ENCODE data around the gene CNTNAP1. TPM values are rescaled to one million over a fixed set of nuclear protein-coding genes. Genes with fewer than 3 reads are reported as not detected.

Gene CNTNAP1
- total RNA-seq (2011; cell fraction: chromatin; rRNA removed; ENCODE audit: low replicate concordance): 14.6 and 22.8 TPM in 2 replicates
- total RNA-seq (2011; cell fraction: nucleolus; rRNA removed): 8.8 and 9.7 TPM in 2 replicates
- 7.5 and 8.7 TPM in 2 replicates for total RNA-seq (2011; cell fraction: nucleoplasm; rRNA removed)
- total RNA-seq (2014; rRNA removed): 0.14 and 0.41 TPM in 2 replicates
- total RNA-seq (2014; rRNA removed; fragmentation: Illumina TruSeq; extraction: Trizol): 0.29 and 0.33 TPM in 2 replicates
- 0.38 and 0.62 TPM in 2 replicates for total RNA-seq (2015; rRNA removed; fragmentation: Illumina TruSeq; extraction: Trizol)
- 1.5 and 1.8 TPM in 2 replicates for total RNA-seq (2021)
- polyA plus RNA-seq (2011; rRNA removed): 1.0 and 2.8 TPM in 2 replicates
- polyA plus RNA-seq (2011; cell fraction: cytosol; rRNA removed): 1.3 and 2.0 TPM in 2 replicates
- 17.0 and 22.4 TPM in 2 replicates for polyA plus RNA-seq (2011; cell fraction: nucleus; rRNA removed)
- 1.5 and 4.8 TPM in 2 replicates for polyA plus RNA-seq (2012)
- polyA plus RNA-seq (2014; fragmentation: Illumina TruSeq; extraction: Trizol): 0.89 and 1.4 TPM in 2 replicates
- under 1 TPM; 0.10 to 0.17 TPM for polyA plus RNA-seq (2014; fragmentation: Nextera tagmentation; extraction: Ambion mirVana)
- 1.6 and 1.8 TPM in 2 replicates for polyA plus RNA-seq (2014; rRNA removed)
- 0.35 and 0.45 TPM in 2 replicates for polyA minus RNA-seq (2011; rRNA and poly(A)+ RNA removed)
- 0.19 and 0.36 TPM in 2 replicates for polyA minus RNA-seq (2011; cell fraction: cytosol; rRNA and poly(A)+ RNA removed)
- polyA minus RNA-seq (2011; cell fraction: nucleus; rRNA and poly(A)+ RNA removed): 1.8 and 3.6 TPM in 2 replicates
- percentile 38 among the genes with signal in this experiment for Bru-seq, nascent RNA
- BruChase-seq, experiment 1, labeled RNA remaining after a 2-hour chase: percentile 28 among the genes with signal in this experiment
- BruChase-seq, experiment 2, labeled RNA remaining after a 6-hour chase: percentile 42 among the genes with signal in this experiment
- long read RNA-seq, experiment 1, partial matches to known transcripts: 0 of 1 reads
- long read RNA-seq, experiment 1, other reads (novel, unspliced or antisense): 1 of 1 reads
- long read RNA-seq, experiment 2: 0 reads
- long read RNA-seq, experiment 3: 0 reads

GRCh38 chr17:42681976-42682721, at the start of gene CNTNAP1:
Gene CNTNAP1 (plus strand): TSS chr17:42682531. CDS start chr17:42682830, 299 bp downstream.
- intact Hi-C loops (cut with micrococcal nuclease): no loop called here
- no TSS peak for BruUV-seq (replicated peaks)
- DNase-seq (ENCODE audit: extremely low read depth in 1 of 4, low spot score in 3 of 4) (peak in 1 of 4 experiments; percentile 34), ATAC-seq (no peak), FAIRE-seq (no peak)
- Histone ChIP-seq H3K9ac (ENCODE audit: insufficient read depth in 1 of 2, low read depth in 2 of 2, low read length in 2 of 2) (peak within 1 kb of the TSS; percentile 46 to 57; a peak in 3 of 4 replicates), H3K27me3 (ENCODE audit: control insufficient read depth in 2 of 2, insufficient read depth in 2 of 2, low read length in 2 of 2) (no peaks in the 10 kb centered on the region), H4K20me1 (replicated peaks; ENCODE audit: control insufficient read depth, insufficient read depth, low read length) (no peaks in the 10 kb centered on the region), H3K9me1 (ENCODE audit: control insufficient read depth, insufficient read depth, low read length) (no peaks in the 10 kb centered on the region), H3K4me2 (ENCODE audit: insufficient read depth, low read length) (no peak within 1 kb of the TSS), H2AFZ (ENCODE audit: low read depth, low read length) (peak within 1 kb of the TSS; percentile 79), H3K4me3 (no peak within 1 kb of the TSS), H3K4me1 (replicated peaks in 1 of 2; ENCODE audit: control insufficient read depth in 2 of 2, insufficient read depth in 2 of 2, low read length in 2 of 2) (peaks cover 22 to 74% of the 10 kb centered on the region in 2 experiments), H3K9me3 (replicated peaks; ENCODE audit: control insufficient read depth, insufficient read depth, low read depth, low read length) (no peaks in the 10 kb centered on the region), H3K27ac (ENCODE audit: extremely low read depth, low read depth, low read length) (no peak within 1 kb of the TSS), H3K36me3 (ENCODE audit: control insufficient read depth, insufficient read depth, low read length) (no peaks in the 10 kb centered on the region), H3K79me2 (ENCODE audit: control insufficient read depth, insufficient read depth, low read length) (peaks cover 9% of the 10 kb centered on the region; the same call in 2 of the 3 replicates)
- CTCF ChIA-PET (ENCODE audit: low intra/inter-chr PET ratio): no interaction called here
- POLR2A ChIA-PET: interaction anchor here (1.0 kb wide), 1 partner anchor 17 kb away, joined by 5 read pairs; no protein-coding TSS in a partner anchor
- 66% methylated on average over 16 of the region's 22 CpGs for WGBS (ENCODE audit: insufficient coverage, low coverage, missing lambda C conversion rate)
- in situ Hi-C loops (cut with MboI): no loop called here
- TF ChIP-seq PCBP1 (IDR thresholded peaks at IDR 0.05; ENCODE audit: low read depth, low read length, poor library complexity, severe bottlenecking) (peak; percentile 50), ZBTB49 (CRISPR knock-in tag; IDR thresholded peaks at IDR 0.05; ENCODE audit: borderline replicate concordance) (no peak), NFRKB (IDR thresholded peaks at IDR 0.05; ENCODE audit: low read depth) (0 out of 2 replicates have a peak, but pooled peaks have one; percentile 13), HDAC2 (IDR thresholded peaks at IDR 0.05) (peak; percentile 47; the same call in 1 of the 2 replicates), E4F1 (CRISPR knock-in tag; IDR thresholded peaks at IDR 0.05; ENCODE audit: borderline replicate concordance) (no peak), YY1 (IDR thresholded peaks at IDR 0.05; ENCODE audit: borderline replicate concordance in 1 of 3, control insufficient read depth in 1 of 3, extremely low read depth in 1 of 3, insufficient read depth in 3 of 3, insufficient read length in 1 of 3, insufficient replicate concordance in 2 of 3, low read depth in 1 of 3, low read length in 2 of 3) (no peak), POLR2H (tag; IDR thresholded peaks at IDR 0.05; ENCODE audit: low read depth) (no peak), ZFP36 (IDR thresholded peaks at IDR 0.05; ENCODE audit: low read depth, low read length, partially characterized antibody) (peak; percentile 85), ZNF699 (CRISPR knock-in tag; IDR thresholded peaks at IDR 0.05; ENCODE audit: insufficient replicate concordance) (no peak), BCOR (IDR thresholded peaks at IDR 0.05) (peak; percentile 98), ZFPM2 (CRISPR knock-in tag; IDR thresholded peaks at IDR 0.05) (no peak), MAFK (IDR thresholded peaks at IDR 0.05; ENCODE audit: low read length) (no peak)

All from K562 (cell line).